H9 (cell line): Measurements from ENCODE around the gene PPP1R13L. TPM values are rescaled to one million over a fixed set of nuclear protein-coding genes. Genes with fewer than 3 reads are reported as not detected.
A peak's percentile ranks its signal among the peaks of the same experiment; 100 is the strongest.

ENCODE experiments used
- DNase-seq: peaks from one replicate; pipeline ENCODE4 v3.0.0-alpha.2; 2017
- H2AFZ ChIP-seq: one replicate; pipeline ENCODE4 v1.6.1; 2013; ENCODE audit warnings: mild to moderate bottlenecking, low read length, control low read depth, moderate library complexity
- H2AK5ac ChIP-seq: 2 replicates; pipeline ENCODE4 v1.6.1; 2013; ENCODE audit warnings: low read length, control low read depth, mixed read lengths; ENCODE audit not compliant: insufficient read length
- H2BK120ac ChIP-seq: one replicate; pipeline ENCODE4 v1.6.1; 2013; ENCODE audit warnings: low read depth, mild to moderate bottlenecking, low read length, control low read depth, inconsistent platforms; ENCODE audit not compliant: poor library complexity, severe bottlenecking
- H2BK12ac ChIP-seq: 2 replicates; pipeline ENCODE4 v1.6.1; 2013; ENCODE audit warnings: low read length, control low read depth, mixed read lengths, low read depth; ENCODE audit not compliant: insufficient read length
- H2BK15ac ChIP-seq: 2 replicates; pipeline ENCODE4 v1.6.1; 2013; ENCODE audit warnings: low read depth, low read length, control low read depth
- H2BK20ac ChIP-seq: one replicate; pipeline ENCODE4 v1.6.1; 2013; ENCODE audit warnings: low read depth, mild to moderate bottlenecking, low read length, control low read depth, inconsistent platforms; ENCODE audit not compliant: poor library complexity, severe bottlenecking
- H2BK5ac ChIP-seq: 2 replicates; pipeline ENCODE4 v1.6.1; 2013; ENCODE audit warnings: low read length, control low read depth, mixed read lengths; ENCODE audit not compliant: insufficient read length
- H3K14ac ChIP-seq: 2 replicates; pipeline ENCODE4 v1.6.1; 2013; ENCODE audit warnings: low read length, control low read depth; ENCODE audit not compliant: insufficient read depth
- H3K18ac ChIP-seq: 2 replicates; pipeline ENCODE4 v1.6.1; 2013; ENCODE audit warnings: low read depth, mild to moderate bottlenecking, mixed read lengths, low read length, control low read depth; ENCODE audit not compliant: insufficient read length
- H3K23ac ChIP-seq: 2 replicates; pipeline ENCODE4 v1.6.1; 2013; ENCODE audit warnings: low read length, control low read depth, mixed read lengths, low read depth; ENCODE audit not compliant: insufficient read length
- H3K23me2 ChIP-seq: 2 replicates; pipeline ENCODE4 v1.6.1; 2013; ENCODE audit warnings: low read depth, mild to moderate bottlenecking, mixed read lengths, low read length, control low read depth; ENCODE audit not compliant: insufficient read length, poor library complexity, severe bottlenecking
- H3K27ac ChIP-seq: 2 replicates; pipeline ENCODE4 v1.5.1; 2013; ENCODE audit warnings: low read length, control low read depth, mixed read lengths, low read depth; ENCODE audit not compliant: insufficient read length
- H3K27me3 ChIP-seq: 2 replicates; pipeline ENCODE4 v1.6.1; 2013; ENCODE audit warnings: low read length, control low read depth, inconsistent platforms; ENCODE audit not compliant: insufficient read depth
- H3K4ac ChIP-seq: 2 replicates; pipeline ENCODE4 v1.6.1; 2013; ENCODE audit warnings: low read depth, mild to moderate bottlenecking, control low read depth, inconsistent platforms, low read length, moderate library complexity
- H3K4me1 ChIP-seq: 2 replicates; pipeline ENCODE4 v1.6.1; 2013; ENCODE audit warnings: low read length, control low read depth, inconsistent platforms; ENCODE audit not compliant: insufficient read depth
- H3K4me2 ChIP-seq: 2 replicates; pipeline ENCODE4 v1.6.1; 2013; ENCODE audit warnings: low read length, control low read depth, mixed read lengths; ENCODE audit not compliant: insufficient read length, insufficient read depth
- H3K56ac ChIP-seq: 2 replicates; pipeline ENCODE4 v1.6.1; 2013; ENCODE audit warnings: low read depth, mild to moderate bottlenecking, mixed read lengths, low read length, control low read depth; ENCODE audit not compliant: insufficient read length
- H3K79me1 ChIP-seq: 2 replicates; pipeline ENCODE4 v1.6.1; 2013; ENCODE audit warnings: low read depth, mild to moderate bottlenecking, moderate library complexity, low read length, control low read depth, inconsistent platforms; ENCODE audit not compliant: insufficient read depth, poor library complexity, severe bottlenecking
- H3K79me2 ChIP-seq: 2 replicates; pipeline ENCODE4 v1.6.1; 2013; ENCODE audit warnings: low read length, control low read depth, inconsistent platforms; ENCODE audit not compliant: insufficient read depth
- H3K9ac ChIP-seq: 2 replicates; pipeline ENCODE4 v1.6.1; 2013; ENCODE audit warnings: low read length, control low read depth, mixed read lengths; ENCODE audit not compliant: insufficient read length; ENCODE audit errors: extremely low read depth
- H3K9me3 ChIP-seq: one replicate; pipeline ENCODE4 v1.6.1; 2013; ENCODE audit warnings: low read depth, low read length, inconsistent platforms; ENCODE audit not compliant: control insufficient read depth
- H3T11ph ChIP-seq: one replicate; pipeline ENCODE4 v1.6.1; 2013; ENCODE audit warnings: mild to moderate bottlenecking, low read length, control low read depth, inconsistent platforms
- H4K20me1 ChIP-seq: one replicate; pipeline ENCODE4 v1.6.1; 2013; ENCODE audit not compliant: control insufficient read depth, insufficient read length, insufficient read depth
- H4K5ac ChIP-seq: 2 replicates; pipeline ENCODE4 v1.6.1; 2013; ENCODE audit warnings: low read depth, mild to moderate bottlenecking, mixed read lengths, low read length, control low read depth; ENCODE audit not compliant: insufficient read length
- H4K8ac ChIP-seq: replicated peaks from 2 replicates; pipeline ENCODE4 v1.6.1; 2013; ENCODE audit warnings: low read length, control low read depth, mixed read lengths, low read depth; ENCODE audit not compliant: insufficient read length
- H4K91ac ChIP-seq: 2 replicates; pipeline ENCODE4 v1.6.1; 2013; ENCODE audit warnings: low read depth, mild to moderate bottlenecking, moderate library complexity, mixed read lengths, low read length, control low read depth; ENCODE audit not compliant: insufficient read length
- H3K27ac Mint-ChIP-seq, 3 experiments: 2 replicates in 2 of 3; 3 replicates in 1 of 3; pipeline ENCODE4 v1.8.0; 2020 to 2021; ENCODE audit warnings: mixed read lengths in 3 of 3, mild to moderate bottlenecking in 1 of 3, moderate library complexity in 1 of 3
- H3K27me3 Mint-ChIP-seq: 2 replicates; pipeline ENCODE4 v1.8.0; 2021; ENCODE audit warnings: low read depth, mild to moderate bottlenecking, moderate library complexity, mixed read lengths
- H3K36me3 Mint-ChIP-seq, 3 experiments: 2 replicates in 2 of 3; 3 replicates in 1 of 3; pipeline ENCODE4 v1.8.0; 2020 to 2021; ENCODE audit warnings: low read depth in 3 of 3, mixed read lengths in 3 of 3; ENCODE audit not compliant: insufficient read depth in 1 of 3
- H3K4me1 Mint-ChIP-seq, 2 experiments: 2 replicates each; pipeline ENCODE4 v1.8.0; 2020; ENCODE audit warnings: mixed read lengths in 2 of 2
- H3K4me3 Mint-ChIP-seq, 2 experiments: 2 replicates in 1 of 2; 3 replicates in 1 of 2; pipeline ENCODE4 v1.8.0; 2020 to 2021; ENCODE audit warnings: mild to moderate bottlenecking in 2 of 2, mixed read lengths in 2 of 2, moderate library complexity in 1 of 2
- H3K9me3 Mint-ChIP-seq, 2 experiments: 2 replicates in 1 of 2; 3 replicates in 1 of 2; pipeline ENCODE4 v1.8.0; 2020; ENCODE audit warnings: mild to moderate bottlenecking in 2 of 2, mixed read lengths in 2 of 2, moderate library complexity in 1 of 2
- WGBS: extraction: QIAGEN DNeasy Blood & Tissue Kit; methylation state at CpG from one replicate; pipeline ENCODE4 v1.1.7; 2013; ENCODE audit warnings: missing lambda C conversion rate, low lambda C conversion rate, mixed read lengths; ENCODE audit not compliant: insufficient read length; ENCODE audit errors: extremely low coverage; 5-methylcytosine and 5-hydroxymethylcytosine counted together
- total RNA-seq: library from RNA; stranded (reverse); gene quantifications from 2 replicates; pipeline ENCODE4 v1.2.1, GENCODE V29; 2021
- TF ChIP-seq, protein P1 (sequence below): fragments of 200-600 bp; sonication (generic); conservative IDR thresholded peaks from 3 replicates; pipeline ENCODE4 v1.8.0; 2021; ENCODE audit warnings: antibody characterized with exemption, mild to moderate bottlenecking

PPP1R13L gene
- total RNA-seq, 1 experiment from 2014 or later = 42.6 TPM

DNA sequence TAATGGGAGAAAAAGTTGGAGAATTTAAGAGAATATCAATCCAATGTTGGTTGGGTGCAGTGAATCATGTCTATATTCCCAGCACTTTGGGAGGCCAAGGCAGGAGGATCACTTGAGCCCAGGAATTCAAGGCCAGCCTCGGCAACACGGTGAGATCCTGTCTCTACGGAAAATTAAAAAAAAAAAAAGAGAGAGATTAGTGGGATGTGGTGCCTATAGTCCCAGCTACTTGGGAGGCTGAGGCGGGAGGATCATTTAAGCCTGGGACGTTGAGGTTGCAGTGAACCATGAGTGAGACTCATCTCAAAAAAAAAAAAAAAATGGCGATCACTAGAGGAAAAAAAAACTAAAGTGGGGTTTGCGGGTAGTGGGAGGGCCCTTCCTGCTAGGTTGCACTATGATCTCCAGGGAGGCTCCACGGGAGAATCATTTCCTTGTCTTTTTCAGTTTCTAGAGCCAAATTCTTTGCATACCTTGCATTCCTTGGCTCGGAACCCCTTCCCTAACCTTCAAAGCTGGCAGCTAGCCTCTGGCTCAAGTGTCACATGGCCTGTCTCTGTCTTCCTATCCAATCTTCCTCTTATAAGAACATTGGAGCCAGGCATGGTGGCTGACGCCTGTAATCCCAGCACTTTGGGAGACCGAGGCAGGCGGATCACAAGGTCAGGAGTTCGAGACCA, 28.7 kb downstream of the PPP1R13L start:
- H3K4me1 Mint-ChIP-seq = peaks cover 11 to 32% of the 10 kb centered on the region in 2 experiments
- Histone ChIP-seq H3K9ac (no peak overlapping the region), H3K79me1 (no peaks in the 10 kb centered on the region), H3K27ac (peak overlapping the region; percentile 29), H3K9me3 (no peaks in the 10 kb centered on the region), H3K14ac (no peak overlapping the region), H4K8ac (no peak overlapping the region), H3K79me2 (no peaks in the 10 kb centered on the region), H3K18ac (no peak overlapping the region), H3T11ph (no peak overlapping the region), H2AK5ac (no peak overlapping the region), H3K4me1 (no peaks in the 10 kb centered on the region), H3K4me2 (no peak overlapping the region), H4K20me1 (no peaks in the 10 kb centered on the region), H2BK12ac (no peak overlapping the region), H3K4ac (no peak overlapping the region), H2AFZ (no peak overlapping the region), H4K91ac (no peak overlapping the region), H2BK120ac (no peak overlapping the region), H4K5ac (no peak overlapping the region), H2BK5ac (no peak overlapping the region), H2BK20ac (no peak overlapping the region), H3K23ac (no peak overlapping the region), H3K27me3 (no peaks in the 10 kb centered on the region), H2BK15ac (no peak overlapping the region), H3K56ac (no peak overlapping the region), H3K23me2 (no peaks in the 10 kb centered on the region)
- H3K9me3 Mint-ChIP-seq = no peaks in the 10 kb centered on the region
- H3K27me3 Mint-ChIP-seq = no peaks in the 10 kb centered on the region
- H3K27ac Mint-ChIP-seq = peak overlapping the region; percentile 83 to 98 (median 97)
- TF ChIP-seq, protein P1, sequence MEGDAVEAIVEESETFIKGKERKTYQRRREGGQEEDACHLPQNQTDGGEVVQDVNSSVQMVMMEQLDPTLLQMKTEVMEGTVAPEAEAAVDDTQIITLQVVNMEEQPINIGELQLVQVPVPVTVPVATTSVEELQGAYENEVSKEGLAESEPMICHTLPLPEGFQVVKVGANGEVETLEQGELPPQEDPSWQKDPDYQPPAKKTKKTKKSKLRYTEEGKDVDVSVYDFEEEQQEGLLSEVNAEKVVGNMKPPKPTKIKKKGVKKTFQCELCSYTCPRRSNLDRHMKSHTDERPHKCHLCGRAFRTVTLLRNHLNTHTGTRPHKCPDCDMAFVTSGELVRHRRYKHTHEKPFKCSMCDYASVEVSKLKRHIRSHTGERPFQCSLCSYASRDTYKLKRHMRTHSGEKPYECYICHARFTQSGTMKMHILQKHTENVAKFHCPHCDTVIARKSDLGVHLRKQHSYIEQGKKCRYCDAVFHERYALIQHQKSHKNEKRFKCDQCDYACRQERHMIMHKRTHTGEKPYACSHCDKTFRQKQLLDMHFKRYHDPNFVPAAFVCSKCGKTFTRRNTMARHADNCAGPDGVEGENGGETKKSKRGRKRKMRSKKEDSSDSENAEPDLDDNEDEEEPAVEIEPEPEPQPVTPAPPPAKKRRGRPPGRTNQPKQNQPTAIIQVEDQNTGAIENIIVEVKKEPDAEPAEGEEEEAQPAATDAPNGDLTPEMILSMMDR = no peak
- H3K4me3 Mint-ChIP-seq = peak overlapping the region in 1 of 2 experiments; percentile 50; a peak in 2 of 5 replicates
- no CpG with 5 or more reads among the region's 13 CpGs for WGBS
- peaks cover 0 to 7% (median 3%) of the 10 kb centered on the region in 3 experiments; a peak in 2 of 7 replicates for H3K36me3 Mint-ChIP-seq
- DNase-seq = peak; percentile 77
